NCI-H146 treated with DMSO at 0.1 percent for 48 hours (cell line): ENCODE data around the gene FARS2.
A peak's percentile ranks its signal among the peaks of the same experiment; 100 is the strongest.
"Not testable (repeated sequence)": the region's sequence is repeated elsewhere in the genome, so short reads cannot be mapped to it uniquely, and the experiment has no call there.

Experiments used
- DNase-seq: peaks from one replicate; lab custom pipeline; 2025; ENCODE audit not compliant: unreplicated experiment; lab: John Stamatoyannopoulos, UW

The FARS2 gene

GRCh38 chr6:5564746-5565145, 303.4 kb downstream of the FARS2 start:
- DNase-seq: not testable (repeated sequence)

- DNase-seq: no peak
These were observed 304.7 kb downstream of the FARS2 start for GRCh38 chr6:5565971-5566370.

GRCh38 chr6:5566718-5567117, 305.4 kb downstream of the FARS2 start:
- no peak for DNase-seq

DNA sequence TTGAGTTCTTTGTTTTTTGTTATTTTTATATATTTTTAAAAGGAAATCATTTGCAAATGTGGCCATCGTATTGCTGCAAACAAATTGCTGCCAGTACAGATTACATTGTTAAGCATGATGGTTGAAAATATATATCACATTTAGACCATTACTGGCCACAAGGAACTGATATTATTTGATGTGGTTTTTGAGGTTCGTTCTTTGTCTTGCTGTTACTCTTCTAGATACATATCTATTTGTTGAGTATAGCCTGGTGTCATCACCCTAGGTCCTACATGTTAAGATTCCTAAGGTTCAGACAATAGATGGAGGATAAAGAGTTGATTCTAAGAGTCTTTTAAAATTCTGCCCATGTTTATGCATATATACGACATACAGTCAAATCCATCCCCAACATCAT, 306.0 kb downstream of the FARS2 start:
- no peak for DNase-seq

DNA sequence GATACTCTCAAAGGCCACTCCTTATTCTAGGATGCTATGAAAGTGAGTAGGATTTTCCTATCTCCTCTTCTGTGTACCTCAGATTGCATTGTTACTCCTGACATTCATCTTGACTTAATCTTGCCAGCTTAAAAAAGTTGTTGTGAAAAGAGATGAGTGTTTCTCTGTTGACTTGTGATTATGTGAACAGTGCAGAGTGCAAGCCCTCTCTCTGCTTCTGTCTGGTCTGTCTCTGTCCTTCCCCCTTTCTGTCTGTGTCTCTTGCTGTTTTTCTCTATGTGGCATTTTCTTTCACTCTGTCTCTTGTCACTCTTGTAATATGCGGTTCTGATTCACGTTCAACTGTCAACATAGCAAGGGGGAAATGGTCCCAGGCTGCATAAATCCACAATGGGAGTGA, 306.6 kb downstream of the FARS2 start:
- no peak for DNase-seq

DNA sequence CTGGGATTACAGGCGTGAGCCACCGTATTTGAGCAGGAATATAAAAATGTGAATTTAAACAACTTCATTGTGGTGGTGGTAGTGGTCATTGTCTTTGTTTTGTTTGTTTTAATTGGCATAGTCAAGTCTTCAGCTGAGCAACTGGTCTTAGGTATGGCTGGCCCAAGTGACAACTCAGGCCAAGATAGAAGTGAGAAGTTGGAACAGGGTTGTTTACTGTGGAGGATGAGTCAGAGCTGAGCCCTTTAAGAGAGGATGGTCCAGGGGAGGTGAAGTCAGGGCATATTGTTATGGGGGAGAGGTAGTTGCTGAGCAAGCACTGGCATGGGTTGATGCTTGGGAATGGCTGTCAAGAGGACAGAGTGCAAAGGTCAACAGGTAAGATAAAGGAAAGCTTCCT, 308.2 kb downstream of the FARS2 start:
- DNase-seq: no peak

DNA sequence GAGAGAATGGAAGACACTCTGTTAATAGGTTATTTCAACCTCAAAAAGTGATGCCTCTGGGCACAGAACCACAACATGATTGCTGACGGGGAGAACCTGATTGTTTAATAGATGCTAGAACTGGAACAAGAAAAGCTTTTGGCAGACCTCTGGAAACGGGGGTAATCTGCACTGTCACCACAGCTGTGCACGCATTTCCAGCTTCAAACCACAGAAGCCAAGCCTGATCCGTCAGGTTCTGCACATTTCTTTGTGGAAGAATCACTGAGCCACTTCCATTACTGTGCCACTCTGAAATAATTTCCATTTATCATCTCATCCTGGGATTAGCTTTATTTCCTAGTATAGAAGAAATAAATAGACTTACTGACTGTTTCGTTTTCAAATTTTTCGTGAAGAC, 309.3 kb downstream of the FARS2 start:
- no peak for DNase-seq

DNA sequence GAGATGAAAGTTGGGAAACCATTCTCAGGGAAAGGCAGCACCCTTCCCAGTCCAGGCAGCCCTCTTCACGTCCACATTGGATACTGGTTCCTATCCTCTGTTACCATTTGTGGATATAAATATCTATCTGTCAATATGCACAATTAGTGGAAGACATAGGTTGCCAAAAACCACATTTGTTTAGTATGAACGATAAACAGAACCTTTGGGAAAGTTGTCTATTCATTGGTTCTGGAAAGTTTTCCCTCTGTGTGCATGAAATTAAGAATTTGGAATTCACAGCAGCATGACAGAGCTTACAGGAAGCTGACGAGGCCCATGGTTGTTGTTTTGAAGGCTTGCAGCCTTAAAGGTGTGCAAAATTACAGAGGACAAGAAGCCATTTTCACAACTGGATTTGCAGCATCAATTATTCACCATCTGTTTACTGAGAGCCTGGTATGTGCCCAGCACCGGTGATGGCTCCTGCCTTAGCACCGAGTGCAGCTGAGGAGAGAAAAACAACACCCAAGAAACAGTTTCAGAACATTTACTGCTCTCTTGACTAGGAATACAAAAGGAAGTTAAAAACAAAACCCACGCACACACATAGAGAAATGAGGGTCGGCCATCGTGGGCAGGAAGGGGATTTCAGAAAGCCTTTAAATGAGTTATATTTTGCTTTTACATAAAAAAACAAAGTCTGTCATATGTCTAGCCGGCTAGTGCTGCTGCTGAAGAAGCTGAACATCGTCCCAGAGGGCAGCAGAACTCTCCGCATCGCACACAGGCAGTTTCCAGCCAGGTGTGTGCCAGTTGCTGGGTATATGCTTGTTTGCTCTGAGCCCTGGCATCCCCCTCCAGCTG, 319.6 kb downstream of the FARS2 start:
- DNase-seq: no peak

DNA sequence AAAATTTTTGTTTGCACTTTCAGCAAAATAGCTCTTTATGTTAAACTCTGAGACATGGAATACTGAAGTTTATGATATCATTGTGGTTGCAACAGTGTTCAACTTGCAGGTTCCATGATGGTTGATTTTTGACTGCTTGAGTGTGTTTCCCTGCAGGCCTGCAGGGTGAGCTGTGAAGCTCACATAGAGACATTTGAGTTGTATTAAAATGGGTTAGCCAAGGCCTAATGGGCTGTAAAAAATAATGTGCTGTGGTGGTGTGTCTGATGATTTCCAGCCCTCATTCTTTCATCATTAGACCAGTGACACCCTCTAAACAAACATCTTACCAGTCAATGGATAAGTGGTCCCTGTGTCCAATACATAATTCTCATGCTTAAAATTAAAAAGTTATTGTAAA, 321.4 kb downstream of the FARS2 start:
- DNase-seq: peak; percentile 2

- DNase-seq: no peak
These were observed 322.2 kb downstream of the FARS2 start for GRCh38 chr6:5583528-5583927.

DNA sequence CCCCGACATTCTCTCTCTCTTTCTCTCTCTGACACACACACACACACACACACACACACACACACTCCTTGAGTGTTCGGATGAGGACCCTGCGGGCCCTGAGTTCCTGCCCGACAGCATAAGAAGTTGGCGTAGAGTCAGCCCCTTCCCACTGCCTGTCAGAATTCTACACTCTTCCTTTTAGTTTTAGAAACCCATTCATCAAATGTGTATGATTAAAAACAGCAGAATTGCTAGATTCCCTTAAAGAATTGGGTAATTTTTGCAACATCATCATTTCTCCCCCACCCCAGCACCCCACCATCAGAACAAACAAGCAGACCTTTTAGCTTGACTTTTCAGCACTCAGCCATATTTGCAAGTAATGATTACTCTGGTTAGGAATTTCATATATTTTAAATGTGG, 322.8 kb downstream of the FARS2 start:
- DNase-seq: no peak

DNA sequence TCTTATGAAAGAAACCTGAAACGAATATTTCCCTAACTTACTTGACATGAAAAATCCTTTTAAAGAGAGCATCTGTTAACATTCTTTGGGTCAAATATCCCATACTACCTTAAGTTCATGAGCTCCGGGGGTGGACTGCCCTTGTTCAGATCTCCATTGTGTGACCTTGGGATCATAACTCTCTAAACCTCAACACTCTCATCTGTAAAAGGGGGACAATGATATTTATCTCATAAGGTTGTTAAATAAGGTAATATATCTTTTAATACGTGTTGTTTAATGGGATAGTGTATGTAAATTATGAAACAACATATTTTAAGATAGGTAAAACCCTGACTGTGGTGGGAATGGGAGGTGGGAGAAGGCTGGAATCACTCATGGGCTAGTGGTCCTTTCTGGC, 326.3 kb downstream of the FARS2 start:
- DNase-seq: no peak

DNA sequence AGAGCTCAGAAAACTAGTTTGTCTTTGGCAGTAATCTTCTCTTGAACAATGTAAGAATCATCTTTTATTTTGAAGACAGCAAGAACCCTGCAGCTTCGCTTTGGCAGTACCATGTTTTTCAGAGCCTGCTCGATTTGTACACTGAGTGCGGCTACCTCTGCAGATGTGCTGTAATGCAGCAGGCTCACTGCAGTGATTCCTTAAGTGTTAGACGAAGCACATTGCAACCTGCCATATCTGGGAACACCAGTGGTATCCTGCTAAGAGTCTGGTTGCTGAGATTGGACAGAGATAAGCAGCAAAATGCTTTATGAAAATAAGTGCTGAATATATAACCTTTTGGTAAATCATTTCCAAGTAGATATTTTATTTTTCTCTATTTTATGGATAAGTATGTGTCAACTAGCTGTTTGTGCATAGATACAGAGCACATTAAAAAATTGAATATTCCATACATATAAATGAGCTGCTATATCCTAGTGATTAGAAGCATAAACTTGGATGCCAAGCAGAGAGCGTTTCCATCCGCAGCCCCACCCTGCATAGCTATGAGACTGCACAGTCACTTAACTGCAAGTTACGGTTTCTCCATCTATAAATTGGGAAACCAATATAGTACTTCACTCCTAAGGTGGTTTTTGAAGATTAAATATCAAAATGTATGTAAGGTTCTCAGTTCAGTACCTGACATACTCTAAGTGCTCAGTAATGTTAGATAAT, 328.3 kb downstream of the FARS2 start:
- DNase-seq: no peak

- DNase-seq: no peak
These were observed 328.9 kb downstream of the FARS2 start for GRCh38 chr6:5590187-5590586.

GRCh38 chr6:5592886-5593519, 331.7 kb downstream of the FARS2 start:
- no peak for DNase-seq

DNA sequence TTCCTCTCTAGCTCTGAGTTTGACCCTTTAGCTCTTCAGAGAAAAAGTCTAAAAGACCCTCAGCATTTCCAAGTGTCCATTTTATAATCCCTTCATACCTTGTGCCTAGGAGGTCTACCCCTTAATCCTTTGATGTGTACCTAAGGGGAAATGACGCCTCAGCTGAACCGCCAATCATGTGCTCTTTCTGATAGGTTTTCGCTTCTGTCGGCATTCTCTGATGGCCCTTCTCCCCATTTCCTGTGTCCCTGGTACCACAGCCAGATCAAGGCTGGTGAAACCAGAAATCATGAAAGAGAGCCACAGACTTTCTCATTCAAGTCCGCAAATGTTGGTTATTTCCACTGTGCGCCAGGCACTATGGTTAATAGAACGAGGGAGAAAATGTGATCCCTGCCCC, 333.9 kb downstream of the FARS2 start:
- no peak for DNase-seq

- DNase-seq: no peak
These were observed 336.1 kb downstream of the FARS2 start for GRCh38 chr6:5597413-5597812.

GRCh38 chr6:5598123-5598522, 336.8 kb downstream of the FARS2 start:
- no peak for DNase-seq

DNA sequence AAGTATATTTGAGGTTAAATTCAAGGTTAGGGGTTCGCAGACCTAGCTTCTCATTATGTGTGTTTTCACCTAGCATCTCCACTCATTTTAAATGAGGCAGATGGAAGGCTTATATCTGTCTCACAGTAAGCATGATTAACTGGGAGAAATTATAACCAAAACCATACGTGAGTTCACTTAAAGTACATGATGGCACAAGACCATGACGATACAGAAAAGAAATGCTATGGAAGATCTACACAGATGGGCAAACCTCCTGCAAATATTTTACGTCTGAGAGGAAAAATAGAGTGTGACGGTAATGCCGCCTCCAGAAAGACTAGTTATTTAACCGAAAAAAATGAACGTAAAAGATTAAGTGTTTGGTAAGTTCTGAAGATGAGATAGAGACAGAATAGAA, 337.8 kb downstream of the FARS2 start:
- no peak for DNase-seq

DNA sequence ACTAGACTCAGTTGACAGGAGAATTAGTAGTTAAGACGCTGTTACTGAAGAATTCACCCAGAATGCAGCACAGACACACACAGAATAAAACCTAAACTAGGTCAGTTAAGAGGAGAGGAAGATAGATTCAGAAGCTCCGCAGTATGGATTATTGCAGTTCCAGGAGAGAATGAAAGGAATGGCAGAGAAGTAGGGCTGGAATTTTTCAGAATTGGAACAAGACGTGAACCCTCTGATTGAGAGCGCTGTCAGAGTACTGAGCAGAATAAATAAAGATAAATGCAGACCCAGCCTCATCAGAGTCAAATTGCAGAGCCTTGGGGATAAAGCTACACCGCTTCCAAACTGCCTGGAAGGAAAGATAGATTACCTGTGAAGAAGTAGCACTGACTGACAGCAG, 344.6 kb downstream of the FARS2 start:
- DNase-seq: no peak

DNA sequence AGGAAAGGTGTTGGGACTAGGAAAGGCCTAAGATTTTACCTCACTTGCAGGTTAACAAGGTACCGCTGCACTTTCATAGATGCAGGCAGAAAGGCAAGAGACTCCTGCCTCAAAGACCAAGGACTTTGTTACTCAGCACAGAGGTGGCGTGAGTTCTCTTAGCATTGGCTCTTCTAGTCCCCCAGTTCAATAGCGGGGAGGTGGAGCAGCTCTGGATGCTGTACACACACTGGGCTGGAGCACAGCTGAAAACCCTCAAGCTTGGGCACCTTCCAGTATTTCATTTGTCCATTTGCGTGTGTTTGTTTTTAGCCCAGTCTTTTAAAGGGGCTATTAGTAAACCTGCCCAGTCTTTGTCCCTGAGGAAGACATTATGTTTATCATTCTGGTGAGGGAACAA, 345.2 kb downstream of the FARS2 start:
- no peak for DNase-seq

DNA sequence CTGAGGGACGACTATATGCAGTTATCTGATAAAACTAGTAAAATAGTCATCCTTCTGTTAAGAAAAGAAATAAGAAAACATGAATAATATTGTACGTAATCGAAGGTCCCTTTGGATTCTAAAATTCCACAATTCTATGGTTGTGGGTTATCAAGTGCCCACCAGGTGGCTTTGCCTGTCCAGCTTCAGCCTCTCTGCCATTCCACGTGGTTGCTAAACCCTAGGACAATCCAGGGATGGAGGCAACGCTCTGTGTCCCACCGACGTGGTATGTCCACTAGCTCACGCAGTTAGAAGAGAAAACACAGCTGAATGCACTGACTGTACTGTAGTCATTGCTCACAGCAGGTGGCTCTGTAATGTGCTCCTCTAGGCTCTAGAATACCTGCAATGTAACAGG, 349.3 kb downstream of the FARS2 start:
- DNase-seq: peak; percentile 42
